ENCODE data around the gene CDK19. TPM values are rescaled to one million over a fixed set of nuclear protein-coding genes. Genes with fewer than 3 reads are reported as not detected.

Gene CDK19
- total RNA-seq, 1 donor from 2014 or later, result 21.8 TPM

- no peak overlapping the region for H3K27ac ChIP-seq (ENCODE audit: low read depth, low read length)
- no peaks in the 10 kb centered on the region for H3K36me3 Mint-ChIP-seq (ENCODE audit: low read depth, unreplicated experiment)
- H4K20me1 ChIP-seq (ENCODE audit: insufficient read depth, low read length), result no peaks in the 10 kb centered on the region
- H2AFZ ChIP-seq (ENCODE audit: low read depth, low read length), result no peak overlapping the region
- no peaks in the 10 kb centered on the region for H3K9me3 Mint-ChIP-seq (ENCODE audit: unreplicated experiment)
- H3K9ac ChIP-seq (ENCODE audit: low read length), result no peak overlapping the region
- H3K36me3 ChIP-seq (ENCODE audit: insufficient read depth, low read length), result no peaks in the 10 kb centered on the region
- no peak overlapping the region for H3K4me2 ChIP-seq (ENCODE audit: low read length)
- no peak overlapping the region for H3K27ac Mint-ChIP-seq (ENCODE audit: unreplicated experiment)
- H3K9me3 ChIP-seq (ENCODE audit: insufficient read depth, low read depth, low read length), result no peaks in the 10 kb centered on the region
- DNase-seq (ENCODE audit: low read depth) (no peak), FAIRE-seq (no peak)
- H3K27me3 Mint-ChIP-seq (ENCODE audit: low read depth, unreplicated experiment), result no peaks in the 10 kb centered on the region
- H3K4me1 ChIP-seq (ENCODE audit: insufficient read depth, low read length), result no peaks in the 10 kb centered on the region
- no peak overlapping the region for H3K4me3 ChIP-seq (ENCODE audit: insufficient read depth, low read depth, low read length)
- TF ChIP-seq, protein P1, sequence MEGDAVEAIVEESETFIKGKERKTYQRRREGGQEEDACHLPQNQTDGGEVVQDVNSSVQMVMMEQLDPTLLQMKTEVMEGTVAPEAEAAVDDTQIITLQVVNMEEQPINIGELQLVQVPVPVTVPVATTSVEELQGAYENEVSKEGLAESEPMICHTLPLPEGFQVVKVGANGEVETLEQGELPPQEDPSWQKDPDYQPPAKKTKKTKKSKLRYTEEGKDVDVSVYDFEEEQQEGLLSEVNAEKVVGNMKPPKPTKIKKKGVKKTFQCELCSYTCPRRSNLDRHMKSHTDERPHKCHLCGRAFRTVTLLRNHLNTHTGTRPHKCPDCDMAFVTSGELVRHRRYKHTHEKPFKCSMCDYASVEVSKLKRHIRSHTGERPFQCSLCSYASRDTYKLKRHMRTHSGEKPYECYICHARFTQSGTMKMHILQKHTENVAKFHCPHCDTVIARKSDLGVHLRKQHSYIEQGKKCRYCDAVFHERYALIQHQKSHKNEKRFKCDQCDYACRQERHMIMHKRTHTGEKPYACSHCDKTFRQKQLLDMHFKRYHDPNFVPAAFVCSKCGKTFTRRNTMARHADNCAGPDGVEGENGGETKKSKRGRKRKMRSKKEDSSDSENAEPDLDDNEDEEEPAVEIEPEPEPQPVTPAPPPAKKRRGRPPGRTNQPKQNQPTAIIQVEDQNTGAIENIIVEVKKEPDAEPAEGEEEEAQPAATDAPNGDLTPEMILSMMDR (IDR thresholded peaks at IDR 0.05; ENCODE audit: insufficient read depth, low read depth, low read length), result no peak
- TF ChIP-seq EZH2 (IDR thresholded peaks at IDR 0.05; ENCODE audit: insufficient read depth, low read length), result no peak
- no peak overlapping the region for H3K4me3 Mint-ChIP-seq (ENCODE audit: unreplicated experiment)
- no peaks in the 10 kb centered on the region for H3K27me3 ChIP-seq (ENCODE audit: insufficient read depth, low read length)
- peaks cover 9% of the 10 kb centered on the region for H3K4me1 Mint-ChIP-seq (ENCODE audit: low read depth, unreplicated experiment)
- H3K79me2 ChIP-seq (ENCODE audit: insufficient read depth, low read length), result no peaks in the 10 kb centered on the region
These were observed 150.3 kb downstream of the CDK19 start for GRCh38 chr6:110664933-110665332.

DNA sequence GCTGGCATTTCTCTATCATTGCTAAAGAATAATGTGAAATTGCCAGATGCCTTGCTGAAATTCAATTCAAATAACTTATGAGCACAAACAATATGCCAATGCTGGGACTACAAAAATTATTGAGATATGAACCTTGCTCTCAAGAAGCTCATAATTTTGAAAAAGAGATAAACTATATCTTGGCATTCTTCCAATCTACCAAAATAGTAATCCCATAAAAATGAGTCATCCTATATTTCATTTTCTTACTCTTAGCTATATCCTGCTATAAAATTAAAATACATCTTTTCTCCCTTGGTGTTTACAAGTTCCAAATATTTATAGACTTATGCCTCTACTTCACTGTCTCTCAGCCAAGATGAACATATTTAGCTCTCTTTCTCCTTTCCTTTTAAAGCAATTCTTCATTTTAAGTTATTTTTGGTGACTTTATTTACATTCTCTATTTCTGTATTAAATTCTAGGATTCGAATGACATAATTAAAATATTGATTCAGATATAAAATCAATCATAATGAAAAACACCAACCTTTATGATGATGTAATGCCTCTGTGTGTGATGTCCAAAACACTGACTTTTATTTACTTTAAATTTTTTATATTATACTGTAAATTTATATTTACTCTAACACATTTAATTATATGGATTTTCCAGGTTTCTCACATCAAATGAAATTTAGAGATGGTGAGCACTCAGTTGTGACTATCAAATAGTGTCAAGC, 152.6 kb downstream of the CDK19 start:
- no peak overlapping the region for H3K27ac Mint-ChIP-seq (ENCODE audit: unreplicated experiment)
- Histone ChIP-seq H3K27me3 (ENCODE audit: insufficient read depth, low read length) (no peaks in the 10 kb centered on the region), H3K4me2 (ENCODE audit: low read length) (no peak overlapping the region), H4K20me1 (ENCODE audit: insufficient read depth, low read length) (no peaks in the 10 kb centered on the region), H3K79me2 (ENCODE audit: insufficient read depth, low read length) (no peaks in the 10 kb centered on the region), H3K27ac (ENCODE audit: low read depth, low read length) (no peak overlapping the region), H2AFZ (ENCODE audit: low read depth, low read length) (no peak overlapping the region), H3K9ac (ENCODE audit: low read length) (no peak overlapping the region), H3K36me3 (ENCODE audit: insufficient read depth, low read length) (no peaks in the 10 kb centered on the region), H3K9me3 (ENCODE audit: insufficient read depth, low read depth, low read length) (no peaks in the 10 kb centered on the region), H3K4me1 (ENCODE audit: insufficient read depth, low read length) (no peaks in the 10 kb centered on the region), H3K4me3 (ENCODE audit: insufficient read depth, low read depth, low read length) (no peak overlapping the region)
- no peak for FAIRE-seq
- no peak for TF ChIP-seq EZH2 (IDR thresholded peaks at IDR 0.05; ENCODE audit: insufficient read depth, low read length)
- TF ChIP-seq, protein P1 (IDR thresholded peaks at IDR 0.05; ENCODE audit: insufficient read depth, low read depth, low read length), result no peak
- H3K9me3 Mint-ChIP-seq (ENCODE audit: unreplicated experiment), result no peaks in the 10 kb centered on the region
- H3K4me3 Mint-ChIP-seq (ENCODE audit: unreplicated experiment), result no peak overlapping the region
- no peak for DNase-seq (ENCODE audit: low read depth)
- no peaks in the 10 kb centered on the region for H3K27me3 Mint-ChIP-seq (ENCODE audit: low read depth, unreplicated experiment)
- no peaks in the 10 kb centered on the region for H3K36me3 Mint-ChIP-seq (ENCODE audit: low read depth, unreplicated experiment)
- peaks cover 11% of the 10 kb centered on the region for H3K4me1 Mint-ChIP-seq (ENCODE audit: low read depth, unreplicated experiment)

DNA sequence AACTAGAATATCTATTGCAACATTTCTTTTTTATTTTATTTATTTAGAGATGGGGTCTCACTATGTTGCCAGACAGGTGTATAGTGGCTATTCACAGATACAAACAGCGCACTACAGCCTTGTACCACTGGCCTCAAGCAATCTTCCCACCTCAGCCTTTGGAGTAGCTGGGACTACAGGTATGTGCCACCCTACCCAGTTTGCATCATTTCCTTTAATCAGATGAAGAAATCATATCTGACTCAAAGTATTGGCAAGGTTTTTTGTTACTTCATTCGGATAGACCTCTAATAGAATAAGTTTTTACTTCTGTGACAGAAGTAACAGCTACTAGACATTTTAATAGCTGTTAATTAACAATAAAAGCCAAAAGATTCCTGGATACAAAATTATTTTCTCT, 153.9 kb downstream of the CDK19 start:
- Mint-ChIP-seq H3K4me3 (ENCODE audit: unreplicated experiment) (no peak overlapping the region), H3K36me3 (ENCODE audit: low read depth, unreplicated experiment) (no peaks in the 10 kb centered on the region), H3K27ac (ENCODE audit: unreplicated experiment) (no peak overlapping the region), H3K4me1 (ENCODE audit: low read depth, unreplicated experiment) (peaks cover 11% of the 10 kb centered on the region), H3K9me3 (ENCODE audit: unreplicated experiment) (no peaks in the 10 kb centered on the region), H3K27me3 (ENCODE audit: low read depth, unreplicated experiment) (no peaks in the 10 kb centered on the region)
- TF ChIP-seq EZH2 (IDR thresholded peaks at IDR 0.05; ENCODE audit: insufficient read depth, low read length), result no peak
- TF ChIP-seq, protein P1 (IDR thresholded peaks at IDR 0.05; ENCODE audit: insufficient read depth, low read depth, low read length), result no peak
- Histone ChIP-seq H3K27me3 (ENCODE audit: insufficient read depth, low read length) (no peaks in the 10 kb centered on the region), H3K27ac (ENCODE audit: low read depth, low read length) (no peak overlapping the region), H3K4me2 (ENCODE audit: low read length) (no peak overlapping the region), H3K4me3 (ENCODE audit: insufficient read depth, low read depth, low read length) (no peak overlapping the region), H3K9me3 (ENCODE audit: insufficient read depth, low read depth, low read length) (no peaks in the 10 kb centered on the region), H3K36me3 (ENCODE audit: insufficient read depth, low read length) (no peaks in the 10 kb centered on the region), H3K9ac (ENCODE audit: low read length) (no peak overlapping the region), H4K20me1 (ENCODE audit: insufficient read depth, low read length) (no peaks in the 10 kb centered on the region), H2AFZ (ENCODE audit: low read depth, low read length) (no peak overlapping the region), H3K79me2 (ENCODE audit: insufficient read depth, low read length) (no peaks in the 10 kb centered on the region), H3K4me1 (ENCODE audit: insufficient read depth, low read length) (no peaks in the 10 kb centered on the region)
- no peak for FAIRE-seq
- DNase-seq (ENCODE audit: low read depth), result no peak

All from astrocyte (in vitro differentiated cells and primary cell).